NCI-H526 (cell line): ENCODE results near the gene MUC2.

ENCODE experiments used
- DNase-seq, 2 experiments: peaks; one replicate each; lab custom pipeline; 2025; lab: John Stamatoyannopoulos, UW

MUC2 gene

DNA sequence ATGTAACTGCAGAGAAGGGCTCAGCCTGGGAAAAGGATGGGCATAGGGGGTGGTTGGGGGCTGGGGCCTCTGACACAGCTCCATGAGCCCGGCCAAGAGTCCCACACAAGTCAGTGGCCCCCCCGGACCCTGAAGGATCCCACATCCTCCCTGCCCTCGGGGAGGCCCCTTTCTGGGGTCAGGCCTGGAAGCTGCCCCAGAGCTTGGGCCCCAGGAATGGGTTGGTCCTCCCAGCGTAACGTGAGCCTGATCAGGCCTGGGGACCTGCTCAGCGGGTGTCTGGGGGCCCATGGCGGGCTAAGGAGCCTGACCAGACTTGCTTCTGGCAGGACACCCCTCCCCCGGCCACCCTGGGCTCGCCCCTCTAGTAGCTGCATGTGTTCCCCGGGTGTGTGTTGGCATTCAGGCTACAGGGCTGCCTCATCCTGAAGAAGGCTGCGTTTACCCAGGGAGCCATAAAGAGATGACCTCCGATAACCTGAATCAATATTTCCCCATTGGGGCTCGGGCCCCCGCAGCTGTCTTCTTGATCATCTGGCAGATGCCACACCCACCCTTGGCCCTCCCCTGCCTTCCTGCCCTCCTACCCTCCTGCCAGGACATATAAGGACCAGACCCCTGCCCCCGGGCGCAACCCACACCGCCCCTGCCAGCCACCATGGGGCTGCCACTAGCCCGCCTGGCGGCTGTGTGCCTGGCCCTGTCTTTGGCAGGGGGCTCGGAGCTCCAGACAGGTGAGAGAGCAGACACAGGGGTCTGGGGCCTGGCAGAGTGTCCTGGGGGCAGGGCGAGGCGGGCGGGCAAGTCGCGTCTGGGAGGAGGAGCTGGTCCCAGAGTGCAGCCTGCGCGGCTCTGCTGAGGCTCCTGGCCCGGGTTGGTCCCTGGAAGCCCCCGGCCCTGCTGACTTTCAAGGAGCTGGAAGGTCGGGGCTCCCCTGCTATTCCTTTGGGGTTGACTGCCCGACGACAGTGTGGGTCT, at the start of gene MUC2:
Gene MUC2, plus strand, starts transcription at position 631 of the 978 bp plus-strand sequence.
- DNase-seq = no peak

DNA sequence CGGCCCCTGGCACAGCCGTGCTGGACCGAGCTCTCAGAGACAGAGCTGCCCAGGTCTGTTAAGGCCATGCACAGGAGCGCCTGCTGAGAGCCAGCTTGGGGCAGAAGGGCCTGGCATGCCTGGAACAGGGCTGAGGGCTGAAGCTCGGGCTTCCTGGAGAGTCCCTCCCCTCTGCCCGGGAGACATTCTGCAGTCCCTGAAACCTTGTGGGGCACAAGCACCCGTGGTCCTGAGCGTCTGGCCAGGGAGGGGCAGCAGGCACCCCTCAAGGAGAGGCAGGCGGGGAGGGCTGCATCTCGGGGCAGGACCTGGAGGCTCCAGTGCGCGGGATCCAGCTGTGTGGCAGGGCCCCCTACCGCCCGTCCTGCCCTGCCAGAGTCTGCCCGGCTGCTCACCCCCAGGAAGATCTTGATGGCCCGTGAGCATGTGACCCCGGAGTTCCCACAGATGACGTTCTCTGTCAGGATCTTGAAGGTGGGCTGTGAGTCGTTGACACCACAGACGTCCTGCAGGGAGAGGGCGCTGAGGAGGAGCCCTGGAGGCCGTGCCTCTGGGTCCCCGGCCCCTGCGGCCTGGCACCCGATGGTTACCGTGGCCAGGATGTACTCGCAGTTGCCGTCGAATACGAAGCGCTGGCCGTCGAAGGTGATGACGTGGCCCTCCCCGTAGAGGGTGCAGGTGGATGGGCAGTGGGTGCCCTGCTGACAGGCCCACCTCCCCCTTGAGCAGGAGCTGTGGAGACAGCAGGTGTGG, 49.1 kb upstream of the MUC2 start:
- DNase-seq = no peak

DNA sequence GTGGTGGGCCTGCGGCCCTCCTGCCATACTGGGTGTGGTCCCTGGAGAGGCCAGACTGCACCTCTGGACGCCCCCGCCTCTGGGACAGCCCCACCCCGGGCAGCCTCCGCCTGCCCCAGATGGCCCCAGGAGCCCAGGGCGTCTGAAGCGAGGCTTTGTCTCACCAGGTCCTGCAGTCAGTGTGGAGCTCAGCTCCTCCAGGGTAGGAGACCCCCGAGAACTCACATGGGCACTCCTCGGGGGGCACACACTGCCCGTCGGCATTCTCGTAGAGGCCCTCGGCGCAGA, 48.6 kb upstream of the MUC2 start:
- no peak for DNase-seq

DNA sequence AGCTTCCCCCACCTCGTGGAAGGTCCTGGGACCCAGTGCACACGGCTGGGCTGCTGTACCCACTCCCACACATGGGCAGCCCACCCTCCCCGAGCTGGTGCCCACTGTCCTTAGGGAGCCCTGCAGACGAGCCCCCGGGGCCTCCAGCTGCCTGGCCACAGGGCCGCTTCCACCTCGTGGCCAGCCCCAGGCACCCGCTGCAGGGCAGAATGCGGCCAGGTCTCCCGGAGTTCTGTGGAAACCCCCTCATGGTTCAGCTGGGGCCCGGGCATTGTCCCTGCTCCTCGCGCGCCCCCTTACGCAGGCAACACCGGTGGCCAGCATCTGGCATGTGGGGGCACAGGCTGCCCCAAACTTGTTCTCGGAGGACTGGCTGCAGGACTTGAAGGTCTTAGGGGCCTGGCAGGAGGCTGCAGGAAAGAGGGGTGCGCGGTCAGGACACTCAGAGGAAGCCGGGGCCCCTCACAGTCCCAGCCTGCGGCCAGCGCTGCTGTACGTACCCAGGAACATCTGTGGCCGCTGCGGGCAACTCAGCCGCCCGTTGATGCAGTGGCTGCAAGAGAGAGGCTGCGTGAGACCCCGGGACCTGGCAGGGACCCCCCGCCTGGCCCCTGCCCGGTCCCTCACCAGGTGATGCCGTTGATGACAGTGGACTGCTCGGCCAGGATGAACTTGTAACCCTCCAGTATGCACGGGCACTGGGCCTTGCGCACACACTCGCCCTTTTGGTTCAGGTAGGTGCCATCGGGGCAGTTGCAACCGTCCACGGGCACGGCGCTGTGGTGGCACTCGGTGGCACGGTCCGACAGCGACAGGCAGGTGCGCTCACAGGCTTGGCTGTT, 47.8 kb upstream of the MUC2 start:
- no peak for DNase-seq

DNA sequence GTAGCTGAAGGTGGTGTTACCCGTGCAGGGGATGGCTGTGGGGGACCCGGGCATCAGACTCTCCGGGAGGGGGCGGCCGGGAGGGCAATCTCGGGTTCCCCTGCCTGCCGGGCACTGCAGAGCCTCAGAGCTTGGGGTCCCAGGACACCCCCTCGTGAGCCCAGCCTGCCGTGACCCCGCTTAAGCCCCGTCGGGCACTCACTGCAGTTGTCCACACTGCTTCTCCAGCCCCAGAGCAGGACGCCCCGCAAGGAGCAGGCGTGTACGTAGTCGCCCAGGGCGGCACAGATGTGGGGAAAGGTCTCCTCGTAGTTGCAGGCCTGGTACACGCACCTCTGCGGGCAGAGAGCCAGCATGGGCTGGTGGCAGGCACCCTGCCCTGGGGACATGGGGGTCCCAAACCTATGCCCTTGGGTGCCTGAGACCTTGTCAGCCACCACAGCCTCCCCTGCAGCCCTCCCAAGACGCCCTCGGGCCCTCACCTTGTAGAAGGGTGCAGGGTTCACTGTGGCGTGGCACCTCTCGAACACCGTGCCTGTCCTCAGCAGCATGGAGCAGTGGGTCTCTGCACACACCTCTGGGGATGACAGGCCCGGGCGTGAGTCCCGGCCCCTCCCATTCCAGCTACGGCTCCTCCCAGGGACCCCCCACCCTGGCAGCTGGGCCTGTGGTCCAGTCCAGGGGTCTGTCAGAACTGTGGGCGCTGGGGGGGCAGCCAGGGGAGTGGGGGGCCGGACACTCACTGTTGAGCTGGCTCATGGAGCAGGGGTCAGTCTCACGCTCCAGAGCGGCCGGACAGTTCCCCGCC, 47.0 kb upstream of the MUC2 start:
- no peak for DNase-seq

DNA sequence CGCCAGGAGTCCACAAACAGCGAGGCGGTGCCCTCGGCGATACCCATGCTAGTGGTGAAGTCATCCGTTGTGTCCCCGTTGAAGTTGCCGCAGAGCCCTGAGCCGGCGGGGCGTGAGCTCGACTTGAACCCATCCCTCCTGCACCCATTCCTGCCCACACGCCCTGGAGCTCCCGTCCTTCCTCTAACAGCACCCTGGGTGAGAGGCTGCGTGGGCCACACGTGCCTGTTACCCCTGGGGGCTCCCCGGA, 46.5 kb upstream of the MUC2 start:
- DNase-seq = no peak

DNA sequence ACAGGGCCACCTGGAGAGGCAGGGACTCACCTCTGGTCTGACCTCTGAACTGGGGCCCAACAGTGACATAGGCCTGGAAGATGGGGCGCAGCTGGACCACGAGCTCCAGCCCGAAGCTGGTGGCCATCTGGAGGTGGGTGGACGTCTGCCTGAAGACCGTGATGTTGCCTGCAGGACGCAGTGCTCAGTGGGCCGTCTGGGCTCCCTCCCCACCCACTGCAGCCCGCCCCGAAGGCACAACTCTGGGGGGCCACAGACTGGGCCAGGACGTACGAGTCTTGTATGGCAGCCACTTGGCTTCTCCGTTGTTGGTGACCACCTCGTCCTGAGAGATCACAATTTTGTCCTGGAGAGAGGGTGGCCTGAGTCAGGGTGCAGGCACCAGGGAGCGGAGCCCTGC, 46.1 kb upstream of the MUC2 start:
- no peak for DNase-seq

DNA sequence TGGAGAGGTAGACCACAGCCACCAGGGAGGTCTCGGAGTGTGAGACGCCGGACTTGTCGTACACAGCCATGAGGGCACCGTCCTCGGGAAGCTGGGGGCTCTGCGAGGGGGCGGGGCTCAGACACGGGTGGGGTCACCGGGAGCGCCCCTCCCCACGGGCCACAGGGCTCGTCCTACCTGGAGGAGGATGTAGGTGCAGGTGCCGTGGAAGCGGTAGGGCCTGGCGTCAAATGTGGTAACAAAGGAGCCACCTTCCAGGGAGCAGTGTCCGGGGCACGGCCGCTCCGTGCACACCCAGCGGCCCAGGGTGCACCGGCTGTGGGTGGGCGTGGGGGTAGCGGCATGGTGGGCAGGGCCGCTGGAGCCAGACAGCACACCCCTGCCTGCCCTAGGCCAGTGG, 45.6 kb upstream of the MUC2 start:
- no peak for DNase-seq

DNA sequence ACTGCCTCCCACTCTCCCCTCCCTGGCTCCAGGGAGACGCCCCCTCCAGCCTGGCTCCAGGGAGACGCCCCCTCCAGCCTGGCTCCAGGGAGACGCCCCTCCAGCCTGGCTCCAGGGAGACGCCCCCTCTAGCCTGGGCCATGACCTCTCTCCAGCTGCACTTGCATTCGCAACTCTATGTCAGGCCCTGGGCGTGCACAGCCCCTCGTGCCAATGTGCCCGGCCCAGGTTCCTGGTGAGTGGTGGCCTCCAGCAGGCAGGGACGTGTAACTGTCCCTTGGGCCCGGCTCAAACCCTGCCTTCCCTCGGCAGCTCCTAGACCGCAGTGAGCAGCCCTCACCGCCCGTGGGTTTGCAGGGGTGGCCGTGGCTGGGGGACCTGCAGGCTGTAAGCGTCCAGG, 45.0 kb upstream of the MUC2 start:
- no peak for DNase-seq

DNA sequence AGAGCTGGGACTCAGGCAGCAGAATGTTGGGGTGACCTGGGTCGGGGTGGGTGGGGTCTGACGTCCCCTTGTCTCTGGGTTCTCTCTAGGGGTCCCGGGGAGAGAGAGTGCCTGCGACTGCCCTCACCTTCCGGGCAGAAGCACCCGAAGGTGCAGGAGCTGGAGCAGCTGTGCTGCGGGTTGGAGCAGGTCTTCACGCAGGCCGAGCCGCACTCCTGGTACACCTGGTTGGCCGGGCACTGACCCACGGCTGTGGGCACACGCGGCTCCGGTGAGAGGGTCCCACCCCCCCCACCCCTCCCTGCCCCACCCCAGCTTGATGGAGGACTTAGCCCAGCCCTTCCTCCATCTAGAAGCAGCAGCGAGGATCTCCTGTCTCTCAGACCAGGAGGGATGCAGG, 44.6 kb upstream of the MUC2 start:
- no peak for DNase-seq

DNA sequence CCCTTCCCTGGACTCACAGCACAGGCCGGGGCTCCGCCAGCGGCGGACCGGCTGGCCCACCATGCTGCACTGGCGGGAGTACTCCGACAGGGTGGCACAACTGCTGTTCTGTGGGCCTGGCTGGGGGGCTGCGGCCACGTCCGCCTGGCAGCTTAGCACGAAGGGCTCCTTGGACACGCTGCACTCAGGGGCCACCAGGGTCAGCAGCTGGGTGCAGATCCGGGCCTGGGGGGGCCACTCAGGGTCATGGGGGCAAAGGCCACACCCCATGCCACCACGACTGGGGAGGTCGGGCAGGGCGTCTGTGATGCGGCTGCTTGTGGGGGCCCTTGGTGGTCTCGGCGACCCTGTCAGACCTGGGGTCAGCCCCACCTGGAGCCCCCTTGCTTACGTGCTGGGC, 44.1 kb upstream of the MUC2 start:
- no peak for DNase-seq

DNA sequence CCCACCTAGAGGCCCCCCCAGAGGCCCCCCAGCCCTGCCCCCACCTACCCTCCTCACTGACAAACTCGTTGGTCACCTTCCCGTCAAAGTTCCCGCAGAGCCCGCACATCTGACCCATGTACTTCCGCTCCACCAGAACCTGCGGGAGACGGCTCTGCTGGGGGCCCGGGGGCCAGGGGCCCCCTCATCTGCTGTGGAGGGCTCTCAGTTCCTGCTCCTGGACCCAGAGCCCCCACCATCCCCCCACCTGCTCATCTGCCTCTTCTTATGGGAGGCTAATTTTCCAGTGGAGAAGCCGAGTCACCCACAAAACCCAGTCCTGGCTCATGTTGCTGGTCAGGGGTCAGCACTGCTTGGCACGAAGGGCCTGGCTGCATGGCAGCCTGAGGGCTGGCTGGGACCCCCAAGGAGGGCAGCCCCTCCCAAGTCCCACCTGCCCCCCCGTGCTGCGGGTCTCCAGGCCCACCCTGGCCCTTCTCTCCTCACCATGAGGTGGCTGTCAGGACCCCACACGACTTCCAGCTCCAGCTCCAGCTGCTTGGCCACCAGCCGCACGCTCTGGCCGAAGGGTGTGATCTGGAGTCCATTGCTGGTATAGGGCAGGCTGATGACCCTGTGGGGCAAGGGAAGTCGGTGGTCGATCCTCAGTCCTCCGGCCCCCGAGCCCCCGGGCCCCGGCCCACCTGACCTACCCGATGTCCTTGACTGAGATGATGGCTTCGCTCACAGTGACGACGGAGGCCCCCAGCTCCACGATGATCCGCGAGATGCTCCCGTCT, 43.4 kb upstream of the MUC2 start:
- no peak for DNase-seq

DNA sequence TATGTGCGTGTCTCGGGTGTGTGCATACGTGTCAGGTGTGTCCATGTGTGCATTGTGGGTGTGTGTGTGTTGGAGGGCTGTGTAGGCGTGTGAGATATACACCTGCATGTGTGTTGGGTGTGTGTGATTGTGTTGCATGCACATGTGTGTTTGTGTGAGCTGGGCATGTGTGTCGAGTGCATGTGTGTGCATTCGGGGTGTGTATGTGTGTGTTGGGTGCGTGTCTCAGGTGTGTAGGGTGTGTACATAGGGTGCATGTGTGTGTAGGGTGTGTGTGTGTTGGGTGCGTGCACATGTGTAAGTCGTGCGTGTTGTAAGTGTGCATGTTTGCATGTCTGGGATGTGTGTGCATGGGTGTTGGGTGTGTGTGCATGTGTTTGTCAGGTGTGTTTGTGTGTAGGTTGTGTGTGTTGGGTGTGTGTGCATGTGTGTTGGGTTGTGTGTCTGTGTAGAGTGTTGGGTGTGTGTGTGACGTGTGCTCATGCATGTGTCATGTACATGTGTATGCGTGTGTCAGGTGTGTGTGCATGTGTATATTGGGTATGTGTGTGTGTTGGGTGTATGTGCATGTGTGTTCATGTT, 42.3 kb upstream of the MUC2 start:
- DNase-seq = no peak

DNA sequence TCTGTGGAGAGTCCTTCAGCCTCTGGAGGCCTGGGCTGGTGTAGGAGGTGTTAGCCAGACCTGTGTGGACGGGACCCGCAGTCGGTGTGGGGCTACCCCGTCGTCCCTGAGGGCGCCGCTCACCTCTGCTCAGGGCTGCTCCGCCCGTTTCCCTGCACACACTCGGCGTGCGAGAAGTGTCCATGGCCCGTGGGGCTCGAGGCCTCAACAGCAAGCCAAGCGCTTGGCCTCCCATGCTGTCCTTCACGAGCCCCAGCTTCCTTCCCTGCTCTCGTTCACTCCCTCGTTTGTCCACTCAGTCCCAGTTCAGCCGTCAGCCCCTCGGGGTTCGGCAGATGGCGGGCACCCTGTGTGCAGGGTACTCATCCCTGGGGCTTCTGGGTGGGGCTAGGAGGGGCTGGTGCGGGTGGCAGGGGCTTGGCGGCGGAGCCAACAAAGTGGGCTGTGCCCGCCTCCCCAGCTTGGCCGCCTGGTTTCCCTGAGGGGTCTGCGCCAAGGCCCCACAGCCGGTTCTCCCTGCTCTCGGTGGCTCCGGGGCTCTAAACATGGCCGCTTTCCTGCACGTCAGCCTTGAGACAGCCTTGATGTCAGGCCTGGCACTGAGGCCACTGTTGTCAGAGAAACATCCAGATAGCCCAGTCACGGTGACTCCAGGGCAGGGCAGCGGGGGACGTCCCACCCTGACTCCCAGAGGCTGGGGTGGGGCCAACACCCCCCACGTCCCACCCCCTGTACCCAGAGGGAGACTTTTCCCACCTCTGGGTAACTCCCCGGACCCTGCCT, 41.5 kb upstream of the MUC2 start:
- no peak for DNase-seq

DNA sequence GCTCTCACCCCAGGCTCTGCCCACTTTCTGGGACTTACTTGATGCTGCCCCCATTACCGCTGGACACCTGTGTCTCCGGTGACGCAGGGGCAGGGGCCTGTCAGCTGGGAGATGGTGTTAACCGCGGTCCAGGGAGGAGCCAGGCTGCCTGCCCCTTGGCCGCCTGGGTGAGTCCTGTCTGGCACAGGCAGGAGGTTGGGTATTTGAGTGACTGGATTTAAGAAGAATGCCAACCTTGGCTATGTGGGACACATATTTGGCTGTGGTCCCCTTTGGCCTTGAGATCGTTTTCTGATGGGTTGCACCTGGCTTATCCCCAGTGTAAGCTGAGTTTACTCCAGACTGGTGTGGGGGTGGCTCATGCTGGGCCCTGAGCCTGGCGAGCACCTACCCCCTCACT, 40.7 kb upstream of the MUC2 start:
- DNase-seq = no peak

DNA sequence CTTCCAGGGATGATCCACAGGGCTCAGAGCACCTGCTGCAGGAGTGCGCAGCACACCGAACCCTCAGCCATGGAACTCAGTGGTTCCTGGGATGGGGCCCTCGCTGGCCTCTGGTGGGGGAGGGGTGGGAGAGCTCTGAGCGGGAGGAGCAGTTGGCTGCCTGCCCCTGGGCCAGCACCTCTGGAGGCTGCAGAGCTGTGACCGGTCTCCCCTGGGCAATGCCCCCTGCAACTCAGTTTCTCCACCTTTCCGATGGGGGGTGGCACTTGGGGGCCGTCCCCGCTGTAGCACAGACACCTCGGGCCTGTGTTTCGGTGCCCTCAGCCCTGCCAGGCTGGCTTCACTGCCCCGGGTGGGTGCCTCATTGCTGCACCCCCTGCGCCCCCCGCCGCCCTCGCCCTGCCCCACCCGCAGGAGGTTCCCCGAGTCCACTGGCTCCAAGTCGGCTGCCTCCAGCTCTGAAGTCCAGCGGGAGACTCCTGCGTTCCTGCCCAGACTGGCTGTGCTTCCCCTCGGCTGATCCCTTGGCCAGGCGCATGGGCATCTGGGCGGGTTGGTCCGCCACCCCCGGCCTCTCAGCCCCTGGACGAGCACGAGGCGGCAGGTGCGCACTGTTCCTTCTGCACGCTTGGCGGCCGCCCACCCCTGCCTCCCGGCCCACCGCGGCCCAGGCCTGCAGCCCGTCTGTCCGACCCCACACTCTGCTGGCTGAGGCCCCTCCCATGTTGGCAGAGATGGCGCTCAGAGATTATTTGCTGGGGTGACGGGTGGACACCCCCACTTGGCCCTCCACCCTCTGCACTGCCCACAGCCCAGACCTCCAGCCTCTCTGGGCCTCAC, 40.0 kb upstream of the MUC2 start:
- DNase-seq = peak in 1 of 2 experiments; percentile 36

DNA sequence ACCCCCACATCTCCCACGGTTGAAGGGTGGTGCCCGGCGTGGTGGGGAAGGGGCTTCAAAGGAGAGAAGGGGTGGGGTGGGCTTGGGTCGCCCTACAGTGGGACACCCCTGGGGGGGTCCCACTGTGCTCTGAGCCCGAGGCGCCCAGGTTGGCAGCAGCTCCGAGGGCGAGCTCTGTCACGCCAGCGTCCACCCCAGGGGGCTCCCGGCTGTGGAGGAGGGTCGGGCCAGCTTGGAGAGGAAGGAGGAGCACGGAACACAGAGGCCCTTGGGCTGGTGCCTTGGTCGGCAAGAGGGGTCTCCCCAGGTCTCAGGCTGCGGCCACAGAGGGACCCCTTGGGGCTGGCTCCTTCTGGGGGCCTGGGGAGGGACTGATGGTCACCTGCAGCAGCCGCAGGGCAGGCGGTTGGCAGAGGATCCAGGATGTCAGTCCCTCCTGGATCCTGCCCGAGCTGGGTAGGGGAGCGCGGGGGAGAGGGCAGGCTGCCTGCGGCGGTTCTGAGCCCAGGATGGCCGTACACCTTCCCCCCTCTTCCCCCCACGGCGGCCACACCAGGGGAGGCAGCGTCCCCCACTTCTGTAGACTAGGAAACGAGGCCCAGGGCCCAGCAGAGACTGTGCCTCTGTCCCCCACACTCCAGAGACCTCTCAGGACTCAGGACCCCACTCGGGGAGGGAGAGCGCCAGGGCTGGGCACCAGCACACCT, 38.9 kb upstream of the MUC2 start:
- peak in 1 of 2 experiments; percentile 50 for DNase-seq

DNA sequence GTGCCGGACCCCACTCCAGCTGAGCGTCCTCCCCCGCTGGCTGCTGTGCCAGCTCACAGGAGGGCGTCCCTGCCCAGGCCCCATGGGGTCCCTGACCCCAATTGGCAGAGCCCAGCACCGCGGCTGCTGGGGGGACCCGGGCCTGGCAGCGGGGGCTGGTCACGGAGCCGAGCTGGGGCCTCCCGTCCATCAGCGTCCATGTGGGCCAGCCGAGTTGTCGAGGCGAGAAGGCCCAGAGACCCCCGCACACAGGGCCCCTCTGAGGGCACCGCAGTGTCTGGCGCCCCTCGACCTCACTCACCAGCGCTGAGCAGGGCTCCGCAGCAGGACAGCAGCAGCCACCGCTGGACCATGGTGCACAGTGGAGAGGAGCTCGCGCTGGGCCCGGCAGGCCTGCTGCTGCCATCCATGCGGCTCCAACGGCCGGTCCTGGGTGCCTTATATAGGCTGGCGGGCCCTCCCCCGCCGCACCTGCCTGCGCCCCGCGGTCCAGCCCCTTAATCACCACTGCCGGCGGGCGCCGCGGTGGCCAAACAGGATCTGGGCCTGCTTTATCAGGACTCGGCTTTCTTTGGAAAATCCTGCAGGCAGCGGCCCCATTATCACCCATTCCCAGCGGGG, 38.3 kb upstream of the MUC2 start, which contains the start of gene MUC6:
Gene MUC6, minus strand, starts transcription at position 416 of the 621 bp plus-strand sequence. Its CDS starts 63 bp downstream, at position 353.
- DNase-seq = peak in 1 of 2 experiments; percentile 93
